Measurements from ENCODE around the gene C4BPA. TPM values are rescaled to one million over a fixed set of nuclear protein-coding genes. Genes with fewer than 3 reads are reported as not detected.

Gene C4BPA
- polyA plus RNA-seq, 1 of the 3 experiments (the other 2 are of a cell fraction), result not detected

- Histone ChIP-seq H3F3A (replicated peaks; ENCODE audit: insufficient read depth) (no peaks in the 10 kb centered on the region), H4K20me1 (ENCODE audit: insufficient read depth) (no peaks in the 10 kb centered on the region), H2AFZ (ENCODE audit: low read depth) (no peak overlapping the region), H3K79me2 (ENCODE audit: insufficient read depth) (no peaks in the 10 kb centered on the region), H3K4me3 (ENCODE audit: low read depth in 2 of 2, low read length in 1 of 2) (no peak overlapping the region), H3K4me2 (no peak overlapping the region), H3K9me2 (no peaks in the 10 kb centered on the region), H3K9me3 (no peaks in the 10 kb centered on the region), H3K27ac (ENCODE audit: low read depth in 2 of 2, low read length in 1 of 2) (no peak overlapping the region), H3K4me1 (ENCODE audit: control insufficient read depth in 1 of 2, insufficient read depth in 2 of 2, low read depth in 1 of 2, low read length in 1 of 2) (no peaks in the 10 kb centered on the region; a peak in 1 of 4 replicates), H3K36me3 (replicated peaks in 1 of 2; ENCODE audit: control insufficient read depth in 1 of 2, insufficient read depth in 2 of 2, low read length in 1 of 2) (peaks cover 10 to 22% of the 10 kb centered on the region in 2 experiments), H3K27me3 (ENCODE audit: insufficient read depth) (no peaks in the 10 kb centered on the region), H3K9ac (no peak overlapping the region)
- WGBS (ENCODE audit: low lambda C conversion rate), result 92% methylated on average over 8 of the region's 8 CpGs
- TF ChIP-seq, protein P1, sequence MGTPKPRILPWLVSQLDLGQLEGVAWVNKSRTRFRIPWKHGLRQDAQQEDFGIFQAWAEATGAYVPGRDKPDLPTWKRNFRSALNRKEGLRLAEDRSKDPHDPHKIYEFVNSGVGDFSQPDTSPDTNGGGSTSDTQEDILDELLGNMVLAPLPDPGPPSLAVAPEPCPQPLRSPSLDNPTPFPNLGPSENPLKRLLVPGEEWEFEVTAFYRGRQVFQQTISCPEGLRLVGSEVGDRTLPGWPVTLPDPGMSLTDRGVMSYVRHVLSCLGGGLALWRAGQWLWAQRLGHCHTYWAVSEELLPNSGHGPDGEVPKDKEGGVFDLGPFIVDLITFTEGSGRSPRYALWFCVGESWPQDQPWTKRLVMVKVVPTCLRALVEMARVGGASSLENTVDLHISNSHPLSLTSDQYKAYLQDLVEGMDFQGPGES (IDR thresholded peaks at IDR 0.05; ENCODE audit: low read depth, low read length), result no peak
- TF ChIP-seq FOXJ3 (CRISPR knock-in tag; IDR thresholded peaks at IDR 0.05) (no peak), USF1 (IDR thresholded peaks at IDR 0.05; ENCODE audit: borderline replicate concordance, low read depth) (no peak), REST (IDR thresholded peaks at IDR 0.05; ENCODE audit: low read depth, low read length) (no peak), YY1 (IDR thresholded peaks at IDR 0.05; ENCODE audit: low read depth) (no peak), EP300 (IDR thresholded peaks at IDR 0.05; ENCODE audit: borderline replicate concordance in 1 of 2, low read depth in 1 of 2, low read length in 1 of 2) (no peak), CHD2 (IDR thresholded peaks at IDR 0.05; ENCODE audit: low read length, partially characterized antibody) (no peak), CTCF (IDR thresholded peaks at IDR 0.05) (no peak), GATA2 (CRISPR knock-in tag; IDR thresholded peaks at IDR 0.05) (no peak), TEAD4 (IDR thresholded peaks at IDR 0.05; ENCODE audit: borderline replicate concordance, insufficient read depth) (no peak), RCOR1 (IDR thresholded peaks at IDR 0.05; ENCODE audit: low read length) (no peak), GABPA (IDR thresholded peaks at IDR 0.05; ENCODE audit: low read depth) (no peak), POLR2AphosphoS5 (IDR thresholded peaks at IDR 0.05; ENCODE audit: low read depth, low read length) (no peak), RAD21 (IDR thresholded peaks at IDR 0.05; ENCODE audit: low read length) (no peak), NRF1 (IDR thresholded peaks at IDR 0.05; ENCODE audit: low read depth, low read length) (no peak)
- TF ChIP-seq, protein P2, sequence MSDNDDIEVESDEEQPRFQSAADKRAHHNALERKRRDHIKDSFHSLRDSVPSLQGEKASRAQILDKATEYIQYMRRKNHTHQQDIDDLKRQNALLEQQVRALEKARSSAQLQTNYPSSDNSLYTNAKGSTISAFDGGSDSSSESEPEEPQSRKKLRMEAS (IDR thresholded peaks at IDR 0.05; ENCODE audit: low read depth), result no peak
- TF ChIP-seq, protein P3, sequence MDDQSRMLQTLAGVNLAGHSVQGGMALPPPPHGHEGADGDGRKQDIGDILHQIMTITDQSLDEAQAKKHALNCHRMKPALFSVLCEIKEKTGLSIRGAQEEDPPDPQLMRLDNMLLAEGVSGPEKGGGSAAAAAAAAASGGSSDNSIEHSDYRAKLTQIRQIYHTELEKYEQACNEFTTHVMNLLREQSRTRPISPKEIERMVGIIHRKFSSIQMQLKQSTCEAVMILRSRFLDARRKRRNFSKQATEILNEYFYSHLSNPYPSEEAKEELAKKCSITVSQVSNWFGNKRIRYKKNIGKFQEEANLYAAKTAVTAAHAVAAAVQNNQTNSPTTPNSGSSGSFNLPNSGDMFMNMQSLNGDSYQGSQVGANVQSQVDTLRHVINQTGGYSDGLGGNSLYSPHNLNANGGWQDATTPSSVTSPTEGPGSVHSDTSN (IDR thresholded peaks at IDR 0.05), result no peak
- POLR2A ChIA-PET, result no interaction called here
- CTCF ChIA-PET, result interaction anchor here (1.1 to 1.4 kb wide), 2 partner anchors 12 to 16 kb away, joined by 3 to 5 read pairs; no protein-coding TSS in a partner anchor
- no peak for DNase-seq
Measured at GRCh38 chr1:207072233-207072632, 31.8 kb upstream of the C4BPA start.
